Adrenal gland (tissue), 12 donors: ENCODE data around the gene LRRC66. TPM values are rescaled to one million over a fixed set of nuclear protein-coding genes. Genes with fewer than 3 reads are reported as not detected.

ENCODE experiments used
- DNase-seq, 7 donors: peaks; one replicate each; pipeline ENCODE4 v3.0.0-alpha.2; 2019 to 2020
- H3K27ac ChIP-seq, 5 donors: fragments of 200-600 bp; sonication (generic) in 4 of 5; 1 replicate in 3 of 5; 2 replicates in 2 of 5; pipeline versions ENCODE4 v1.5.1 to v1.8.0; 2016 to 2020; ENCODE audit warnings: mild to moderate bottlenecking in 1 of 5
- H3K27me3 ChIP-seq: fragments of 200-600 bp; 2 replicates; pipeline ENCODE4 v1.8.0; 2021
- H3K36me3 ChIP-seq, 2 donors: fragments of 200-600 bp; replicated peaks in 1 of 2; 1 replicate in 1 of 2; 2 replicates in 1 of 2; pipeline versions ENCODE4 v1.5.1 to v1.8.0; 2018 to 2022
- H3K4me1 ChIP-seq, 2 donors: fragments of 200-600 bp; replicated peaks in 1 of 2; 1 replicate in 1 of 2; 2 replicates in 1 of 2; pipeline versions ENCODE4 v1.5.1 to v1.8.0; 2018 to 2021
- H3K4me3 ChIP-seq, 4 donors: fragments of 200-600 bp; sonication (generic) in 3 of 4; one replicate each; pipeline ENCODE4 v1.5.1; 2016 to 2018
- H3K9me3 ChIP-seq, 3 donors: fragments of 200-600 bp; sonication (generic) in 1 of 3; replicated peaks in 1 of 3; 1 replicate in 2 of 3; 2 replicates in 1 of 3; pipeline versions ENCODE4 v1.5.1 to v1.8.0; 2016 to 2021
- POLR2A ChIP-seq, 2 donors: fragments of 450-650 bp; IDR thresholded peaks; one replicate each; pipeline ENCODE4 v1.6.1; 2017; ENCODE audit warnings: antibody characterized with exemption in 2 of 2, mild to moderate bottlenecking in 2 of 2, moderate library complexity in 1 of 2
- WGBS, 4 donors: extraction: QIAGEN DNeasy Blood & Tissue Kit in 2 of 4; methylation state at CpG; one replicate each; pipeline versions ENCODE4 v1.1.5 to v1.1.7; 2013 to 2017; 5-methylcytosine and 5-hydroxymethylcytosine counted together
- intact Hi-C, 2 donors: fragments of 100-400 bp; cut with DNase I; formaldehyde crosslinking; loops; one replicate each; pipeline versions ENCODE4 v1.14.1 to v1.15.0; 2022 to 2023
- polyA plus RNA-seq, 3 donors: library from polyadenylated mRNA; stranded (reverse); fragments of 200-250 nt in 2 of 3; fragments of 350-450 nt in 1 of 3; fragmentation: Illumina TruSeq in 1 of 3; extraction: RNeasy Lipid Tissue Mini Kit (QIAGEN cat#74804) in 1 of 3; gene quantifications; one replicate each; pipeline ENCODE4 v1.2.3, GENCODE V29; 2013 to 2014
- small RNA-seq, 2 donors: library from RNA; depleted of rRNA; stranded (forward); fragments of <200 nt; gene quantifications; one replicate each; pipeline ENCODE3, GENCODE V24; 2016
- total RNA-seq, 9 donors: library from RNA; depleted of rRNA in 4 of 9; stranded (reverse); fragments of >200 nt in 4 of 9; fragments of 120-200 nt in 1 of 9; fragmentation: NEBNext Ultra II Directional in 1 of 9; extraction: Animal tissue kit (Norgen Biotek cat#: 25700) in 1 of 9; gene quantifications; one replicate each; pipeline versions ENCODE4 v1.1.0 to v1.2.4, GENCODE V29; 2013 to 2023
- TF ChIP-seq, protein P1 (sequence below), 6 experiments: fragments of 450-650 bp in 4 of 6; fragments of 200-600 bp in 2 of 6; sonication (generic) in 1 of 6; IDR thresholded peaks; 1 replicate in 5 of 6; 2 replicates in 1 of 6; pipeline versions ENCODE4 v1.5.1 to v1.8.0; 2016 to 2021; ENCODE audit warnings: antibody characterized with exemption in 6 of 6, mild to moderate bottlenecking in 2 of 6, moderate library complexity in 1 of 6
- donor health status: healthy with polysubstance abuse.
- donor health status: Bipolar disorder and iron deficiency.
- donor health status: DM: yes; HTN: yes; CAD: no.
- donor health status: DM: no; HTN: no; CAD: no.
- donor health status: DM: no; HTN: no; CAD: no.
- donor health status: DM: yes; HTN: yes; CAD: no.

LRRC66 gene
- total and polyA plus RNA-seq, 12 donors = 0.14 to 1.0 (median 0.31) TPM; not detected in 2

DNA sequence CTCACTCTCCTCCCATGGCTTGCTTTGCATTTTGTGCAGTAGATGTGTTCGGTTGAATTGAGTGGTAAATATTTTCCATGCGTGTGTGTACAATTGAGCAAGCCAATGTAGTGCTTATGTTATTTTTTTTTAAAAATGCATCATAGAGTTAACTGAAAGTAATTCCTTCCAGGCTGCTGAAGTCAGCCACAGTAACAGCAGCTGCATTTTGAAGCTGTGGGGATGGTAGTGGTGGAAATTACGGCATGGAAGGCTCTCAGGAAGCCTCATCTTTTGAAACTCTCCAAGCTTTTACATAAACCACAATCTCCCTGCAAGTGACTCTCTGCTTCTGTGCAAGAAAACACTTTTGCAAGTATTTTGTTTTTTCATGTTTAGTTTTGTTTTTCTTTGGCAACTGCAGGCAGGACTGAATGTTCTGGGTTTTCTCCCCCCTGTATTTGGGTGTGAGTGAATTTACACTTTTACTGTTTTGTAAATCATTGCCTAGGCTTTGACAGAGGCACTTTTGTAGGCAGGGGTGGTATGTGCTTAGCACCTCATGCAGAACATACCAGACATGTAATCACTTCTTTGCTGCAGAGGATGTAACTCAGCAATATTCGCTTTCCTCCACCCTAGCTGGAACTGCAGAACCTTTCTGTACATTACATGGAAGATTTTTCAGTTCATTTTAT, 56.2 kb downstream of the LRRC66 start:
- Histone ChIP-seq H3K27ac (no peak overlapping the region), H3K9me3 (no peaks in the 10 kb centered on the region), H3K4me1 (no peaks in the 10 kb centered on the region), H3K36me3 (no peaks in the 10 kb centered on the region), H3K4me3 (no peak overlapping the region), H3K27me3 (no peaks in the 10 kb centered on the region)
- intact Hi-C loops = no loop called here
- no peak for DNase-seq
- TF ChIP-seq POLR2A (IDR thresholded peaks at IDR 0.05) = no peak
- TF ChIP-seq, protein P1, sequence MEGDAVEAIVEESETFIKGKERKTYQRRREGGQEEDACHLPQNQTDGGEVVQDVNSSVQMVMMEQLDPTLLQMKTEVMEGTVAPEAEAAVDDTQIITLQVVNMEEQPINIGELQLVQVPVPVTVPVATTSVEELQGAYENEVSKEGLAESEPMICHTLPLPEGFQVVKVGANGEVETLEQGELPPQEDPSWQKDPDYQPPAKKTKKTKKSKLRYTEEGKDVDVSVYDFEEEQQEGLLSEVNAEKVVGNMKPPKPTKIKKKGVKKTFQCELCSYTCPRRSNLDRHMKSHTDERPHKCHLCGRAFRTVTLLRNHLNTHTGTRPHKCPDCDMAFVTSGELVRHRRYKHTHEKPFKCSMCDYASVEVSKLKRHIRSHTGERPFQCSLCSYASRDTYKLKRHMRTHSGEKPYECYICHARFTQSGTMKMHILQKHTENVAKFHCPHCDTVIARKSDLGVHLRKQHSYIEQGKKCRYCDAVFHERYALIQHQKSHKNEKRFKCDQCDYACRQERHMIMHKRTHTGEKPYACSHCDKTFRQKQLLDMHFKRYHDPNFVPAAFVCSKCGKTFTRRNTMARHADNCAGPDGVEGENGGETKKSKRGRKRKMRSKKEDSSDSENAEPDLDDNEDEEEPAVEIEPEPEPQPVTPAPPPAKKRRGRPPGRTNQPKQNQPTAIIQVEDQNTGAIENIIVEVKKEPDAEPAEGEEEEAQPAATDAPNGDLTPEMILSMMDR (IDR thresholded peaks at IDR 0.05) = no peak
- WGBS, 4 donors = 70 to 78% (median 75%) methylated on average over 4 of the region's 4 CpGs

DNA sequence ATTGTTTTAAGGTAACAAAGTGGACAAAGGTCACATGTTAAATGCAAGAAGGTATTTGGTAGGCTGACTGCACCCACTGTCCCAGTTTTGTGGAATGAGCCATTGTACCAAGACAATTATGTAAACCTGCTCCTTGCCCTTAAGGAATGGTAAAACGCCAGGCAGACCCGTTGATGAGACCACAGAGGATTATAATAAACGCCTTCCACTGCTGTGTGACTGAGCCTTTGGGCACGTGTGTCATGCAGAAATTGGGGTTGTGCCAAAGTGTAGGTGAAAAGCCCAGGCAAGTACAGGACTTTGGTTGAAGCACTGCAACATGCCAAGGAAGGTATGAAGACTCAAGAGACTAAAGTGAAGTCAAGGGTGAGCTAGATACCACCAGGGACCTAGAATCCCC, 59.7 kb downstream of the LRRC66 start:
- no peak for DNase-seq
- H3K36me3 ChIP-seq = no peaks in the 10 kb centered on the region
- no peak overlapping the region for H3K27ac ChIP-seq
- H3K4me3 ChIP-seq = no peak overlapping the region
- TF ChIP-seq, protein P1 (IDR thresholded peaks at IDR 0.05) = no peak
- no peak for TF ChIP-seq POLR2A (IDR thresholded peaks at IDR 0.05)
- intact Hi-C loops = no loop called here
- no peaks in the 10 kb centered on the region for H3K27me3 ChIP-seq
- 64 to 76% (median 65%) methylated on average over 4 of the region's 4 CpGs for WGBS, 4 donors
- H3K9me3 ChIP-seq = no peaks in the 10 kb centered on the region
- H3K4me1 ChIP-seq = no peaks in the 10 kb centered on the region

DNA sequence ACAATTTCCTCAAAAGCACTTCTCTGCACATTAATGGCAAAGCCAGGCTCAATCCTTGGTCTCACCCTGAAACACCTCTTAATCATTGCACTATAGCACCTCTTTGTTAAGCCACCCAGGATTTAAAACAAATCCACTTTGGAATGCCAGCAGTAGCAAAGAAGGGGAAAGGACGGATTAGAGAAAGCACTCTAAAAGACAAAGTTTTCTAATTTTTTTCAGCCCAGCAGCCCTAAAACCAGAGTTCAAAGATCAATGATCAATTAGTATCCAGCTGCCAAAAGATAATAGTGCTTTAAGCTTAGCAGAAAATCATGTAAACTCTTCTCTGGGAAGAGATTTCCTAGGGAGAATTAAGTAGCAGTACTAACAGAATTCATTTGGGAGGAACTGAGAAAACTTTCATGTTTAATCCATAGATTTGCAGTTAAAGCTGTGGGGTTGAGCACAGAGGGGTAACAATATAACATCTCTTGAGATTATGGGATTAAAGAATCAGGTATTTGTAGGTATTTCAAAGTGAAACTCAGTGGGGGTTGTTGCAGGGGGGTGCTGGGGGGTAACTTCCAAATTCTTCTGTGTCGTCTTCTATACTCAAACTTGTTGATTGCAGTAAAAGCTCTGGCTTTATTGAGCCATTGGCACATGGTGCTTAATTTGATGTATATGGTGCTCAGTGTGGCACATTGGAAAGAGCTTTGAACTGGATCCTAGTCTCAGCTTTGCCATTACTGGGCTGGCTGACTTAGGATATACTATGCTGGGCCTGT, 61.8 kb downstream of the LRRC66 start:
- no peak for DNase-seq
- Histone ChIP-seq H3K9me3 (no peaks in the 10 kb centered on the region), H3K27me3 (no peaks in the 10 kb centered on the region), H3K4me1 (no peaks in the 10 kb centered on the region), H3K36me3 (no peaks in the 10 kb centered on the region), H3K4me3 (no peak overlapping the region), H3K27ac (no peak overlapping the region)
- WGBS, 4 donors = 62 to 87% (median 72%) methylated on average over 2 of the region's 2 CpGs
- no peak for TF ChIP-seq POLR2A (IDR thresholded peaks at IDR 0.05)
- TF ChIP-seq, protein P1 (IDR thresholded peaks at IDR 0.05) = no peak
- intact Hi-C loops = no loop called here

Small RNA genes within 50 kb of the gene (small RNA-seq; reads per million reads assigned to genes)
- 0 reads per million in 2 donors for gene AC104784.1

Other genes with a start within 250 kb of the LRRC66 start
- gene DCUN1D4, start 177.2 kb downstream of the LRRC66 start, total RNA-seq = 10 to 100 TPM; 25.0 to 86.2 (median 50.2) TPM
- 10 to 100 TPM; 33.8 to 55.6 (median 43.5) TPM for gene DCUN1D4, start 177.2 kb downstream of the LRRC66 start, polyA plus RNA-seq
- 10 to 100 TPM; 11.1 to 55.3 (median 29.7) TPM for gene SGCB, start 17.9 kb upstream of the LRRC66 start, total RNA-seq
- 10 to 100 TPM in 2 of 3 donors, 1 to 10 TPM in 1; 7.7 to 41.2 (median 11.2) TPM for gene SGCB, start 17.9 kb upstream of the LRRC66 start, polyA plus RNA-seq
- 10 to 100 TPM in 6 of 9 donors, 1 to 10 TPM in 3; 1.2 to 29.2 (median 15.1) TPM for gene SPATA18, start 30.9 kb upstream of the LRRC66 start, total RNA-seq
- 1 to 10 TPM; 2.5 to 5.6 (median 2.5) TPM for gene SPATA18, start 30.9 kb upstream of the LRRC66 start, polyA plus RNA-seq